Neural progenitor cell (in vitro differentiated cells): ENCODE results near the gene INSR. TPM values are rescaled to one million over a fixed set of nuclear protein-coding genes. Genes with fewer than 3 reads are reported as not detected.

Experiments used
- DNase-seq: peaks from one replicate; pipeline ENCODE4 v3.0.0-alpha.2; 2016; ENCODE audit warnings: low spot score
- H2AFZ ChIP-seq: fragments of 200-600 bp; sonication (generic); replicated peaks from 2 replicates; pipeline ENCODE4 v1.6.1; 2016; ENCODE audit warnings: antibody characterized with exemption
- H3F3A ChIP-seq: fragments of 200-600 bp; sonication (generic); 2 replicates; pipeline ENCODE4 v1.6.1; 2016; ENCODE audit warnings: antibody characterized with exemption, low read depth
- H3K27ac ChIP-seq: fragments of 200-600 bp; sonication (generic); 2 replicates; pipeline ENCODE4 v1.5.1; 2016; ENCODE audit warnings: mild to moderate bottlenecking
- H3K27me3 ChIP-seq: fragments of 200-600 bp; sonication (generic); 2 replicates; pipeline ENCODE4 v1.6.1; 2016; ENCODE audit warnings: mild to moderate bottlenecking, moderate library complexity
- H3K36me3 ChIP-seq: fragments of 200-600 bp; sonication (generic); 2 replicates; pipeline ENCODE4 v1.5.1; 2016
- H3K4me1 ChIP-seq: fragments of 200-600 bp; sonication (generic); 2 replicates; pipeline ENCODE4 v1.6.1; 2016; ENCODE audit warnings: mixed run types
- H3K4me2 ChIP-seq: fragments of 200-600 bp; sonication (generic); 2 replicates; pipeline ENCODE4 v1.6.1; 2016
- H3K4me3 ChIP-seq: fragments of 200-600 bp; sonication (generic); 2 replicates; pipeline ENCODE4 v1.5.1; 2016
- H3K79me2 ChIP-seq: fragments of 200-600 bp; sonication (generic); 2 replicates; pipeline ENCODE4 v1.6.1; 2016; ENCODE audit warnings: low read depth
- H3K9ac ChIP-seq: fragments of 200-600 bp; sonication (generic); 2 replicates; pipeline ENCODE4 v1.6.1; 2016
- H3K9me3 ChIP-seq: fragments of 200-600 bp; sonication (generic); 2 replicates; pipeline ENCODE4 v1.5.1; 2016; ENCODE audit warnings: low read depth
- H4K20me1 ChIP-seq: fragments of 200-600 bp; sonication (generic); 2 replicates; pipeline ENCODE4 v1.6.1; 2016; ENCODE audit warnings: low read depth
- H3K27ac Mint-ChIP-seq: 3 replicates; pipeline ENCODE4 v1.8.0; 2021; ENCODE audit warnings: mixed read lengths
- H3K27me3 Mint-ChIP-seq: 2 replicates; pipeline ENCODE4 v1.8.0; 2022; ENCODE audit warnings: low read depth, mild to moderate bottlenecking, inconsistent platforms, moderate library complexity, mixed read lengths; ENCODE audit not compliant: insufficient read depth
- H3K36me3 Mint-ChIP-seq: 3 replicates; pipeline ENCODE4 v1.8.0; 2021; ENCODE audit warnings: mixed read lengths
- H3K4me1 Mint-ChIP-seq: 3 replicates; pipeline ENCODE4 v1.8.0; 2021; ENCODE audit warnings: mixed read lengths
- H3K4me3 Mint-ChIP-seq: 3 replicates; pipeline ENCODE4 v1.8.0; 2021; ENCODE audit warnings: mild to moderate bottlenecking, moderate library complexity, mixed read lengths
- H3K9me3 Mint-ChIP-seq: 3 replicates; pipeline ENCODE4 v1.8.0; 2020; ENCODE audit warnings: mixed read lengths
- CTCF ChIP-seq: fragments of 200-600 bp; sonication (generic); IDR thresholded peaks from 2 replicates; pipeline ENCODE4 v1.5.1; 2017; ENCODE audit warnings: antibody characterized with exemption, mild to moderate bottlenecking
- EZH2 ChIP-seq: fragments of 200-600 bp; sonication (generic); IDR thresholded peaks from 2 replicates; pipeline ENCODE4 v1.6.1; 2017; ENCODE audit warnings: antibody characterized with exemption, mild to moderate bottlenecking, moderate library complexity
- EZH2phosphoT487 ChIP-seq: fragments of 200-600 bp; sonication (generic); IDR thresholded peaks from 2 replicates; pipeline ENCODE4 v1.6.1; 2017; ENCODE audit warnings: antibody characterized with exemption
- total RNA-seq: library from RNA; depleted of rRNA; stranded (reverse); fragments of >200 nt; gene quantifications from 2 replicates; pipeline ENCODE4 v1.2.3, GENCODE V29; 2015; ENCODE audit warnings: low replicate concordance

INSR gene
- total RNA-seq, 1 donor from 2014 or later: 20.8 TPM

GRCh38 chr19:7337380-7338194 is 43.4 kb upstream of the INSR start:
- no peak overlapping the region for H3K4me3 ChIP-seq
- no peak for DNase-seq
- no peaks in the 10 kb centered on the region for H3K4me1 ChIP-seq
- Mint-ChIP-seq H3K4me3 (no peak overlapping the region), H3K4me1 (no peaks in the 10 kb centered on the region), H3K9me3 (no peaks in the 10 kb centered on the region), H3K27me3 (peaks cover 4% of the 10 kb centered on the region), H3K27ac (no peak overlapping the region), H3K36me3 (no peaks in the 10 kb centered on the region)
- H3K27ac ChIP-seq: no peak overlapping the region
- H3K79me2 ChIP-seq: no peaks in the 10 kb centered on the region
- H3K4me2 ChIP-seq: no peak overlapping the region
- no peak for TF ChIP-seq CTCF
- TF ChIP-seq EZH2phosphoT487: no peak
- TF ChIP-seq EZH2: no peak
- no peaks in the 10 kb centered on the region for H3F3A ChIP-seq
- no peak overlapping the region for H2AFZ ChIP-seq
- no peak overlapping the region for H3K9ac ChIP-seq
- no peaks in the 10 kb centered on the region for H3K36me3 ChIP-seq
- no peaks in the 10 kb centered on the region for H3K9me3 ChIP-seq
- H3K27me3 ChIP-seq: no peaks in the 10 kb centered on the region
- no peaks in the 10 kb centered on the region for H4K20me1 ChIP-seq

GRCh38 chr19:7336321-7336973 is 42.2 kb upstream of the INSR start:
- H3K9me3 Mint-ChIP-seq: no peaks in the 10 kb centered on the region
- no peak overlapping the region for H3K4me3 Mint-ChIP-seq
- Histone ChIP-seq H3K9me3 (no peaks in the 10 kb centered on the region), H3K27ac (no peak overlapping the region), H3K4me1 (no peaks in the 10 kb centered on the region), H3K79me2 (no peaks in the 10 kb centered on the region), H2AFZ (no peak overlapping the region), H3K4me3 (no peak overlapping the region), H4K20me1 (no peaks in the 10 kb centered on the region), H3K4me2 (no peak overlapping the region), H3K9ac (no peak overlapping the region), H3K27me3 (no peaks in the 10 kb centered on the region), H3F3A (no peaks in the 10 kb centered on the region), H3K36me3 (no peaks in the 10 kb centered on the region)
- no peak for TF ChIP-seq EZH2
- TF ChIP-seq EZH2phosphoT487: no peak
- no peak for TF ChIP-seq CTCF
- DNase-seq: no peak
- H3K27ac Mint-ChIP-seq: no peak overlapping the region
- H3K27me3 Mint-ChIP-seq: no peaks in the 10 kb centered on the region
- H3K36me3 Mint-ChIP-seq: no peaks in the 10 kb centered on the region
- H3K4me1 Mint-ChIP-seq: no peaks in the 10 kb centered on the region

GRCh38 chr19:7333198-7334118 is 39.2 kb upstream of the INSR start:
- Histone ChIP-seq H3K79me2 (no peaks in the 10 kb centered on the region), H3K4me3 (no peak overlapping the region), H3K9ac (no peak overlapping the region), H3K4me1 (no peaks in the 10 kb centered on the region), H4K20me1 (no peaks in the 10 kb centered on the region), H3K27me3 (no peaks in the 10 kb centered on the region), H3K9me3 (no peaks in the 10 kb centered on the region), H3F3A (no peaks in the 10 kb centered on the region), H2AFZ (no peak overlapping the region), H3K4me2 (no peak overlapping the region), H3K36me3 (no peaks in the 10 kb centered on the region), H3K27ac (no peak overlapping the region)
- Mint-ChIP-seq H3K27me3 (no peaks in the 10 kb centered on the region), H3K4me1 (no peaks in the 10 kb centered on the region), H3K36me3 (no peaks in the 10 kb centered on the region), H3K27ac (no peak overlapping the region), H3K9me3 (no peaks in the 10 kb centered on the region), H3K4me3 (no peak overlapping the region)
- DNase-seq: no peak
- no peak for TF ChIP-seq EZH2
- no peak for TF ChIP-seq EZH2phosphoT487
- TF ChIP-seq CTCF: no peak
